Caco-2 (cell line): ENCODE data around the gene LDLRAD1. TPM values are rescaled to one million over a fixed set of nuclear protein-coding genes. Genes with fewer than 3 reads are reported as not detected.

Source experiments
- BruUV-seq: library from RNA; stranded (reverse); fragments of 400-500 nt; replicated peaks from 2 replicates; lab custom pipeline; 2021; lab: Mats Ljungman, UMichigan
- CTCF ChIA-PET: fragments of 300-600 bp; sonication (Branson Sonifier 250); formaldehyde crosslinking; loops from one replicate; lab custom pipeline; 2022; ENCODE audit warnings: antibody characterized with exemption; lab: Charles Lee
- POLR2A ChIA-PET: fragments of 300-600 bp; sonication (Branson Sonifier 250); formaldehyde crosslinking; loops from one replicate; lab custom pipeline; 2022; ENCODE audit warnings: antibody characterized with exemption; lab: Charles Lee
- DNase-seq, 2 experiments: peaks; one replicate each; pipeline versions ENCODE4 v3.0.0 to v3.0.0-alpha.2; 2020 to 2022
- H3K27me3 ChIP-seq: replicated peaks from 2 replicates; pipeline ENCODE4 v1.6.0; 2011; ENCODE audit warnings: low read length; ENCODE audit not compliant: control insufficient read depth, insufficient read depth
- H3K36me3 ChIP-seq: 2 replicates; pipeline ENCODE4 v1.5.1; 2011; ENCODE audit warnings: low read length; ENCODE audit not compliant: control insufficient read depth, insufficient read depth
- H3K4me1 ChIP-seq: fragments of 250-450 bp; sonication (Bioruptor Pico); 2 replicates; pipeline ENCODE4 v1.5.1; 2020; ENCODE audit warnings: mild to moderate bottlenecking
- H3K4me3 ChIP-seq: 2 replicates; pipeline ENCODE4 v1.5.1; 2011; ENCODE audit warnings: low read depth, mild to moderate bottlenecking, control low read depth, low read length
- H3K9me3 ChIP-seq: fragments of 250-450 bp; sonication (Bioruptor Pico); 2 replicates; pipeline ENCODE4 v1.5.1; 2020; ENCODE audit warnings: mild to moderate bottlenecking, moderate library complexity
- H3K27ac Mint-ChIP-seq: one replicate; pipeline ENCODE4 v1.8.0; 2022; ENCODE audit warnings: mixed read lengths; ENCODE audit not compliant: unreplicated experiment
- H3K27me3 Mint-ChIP-seq: one replicate; pipeline ENCODE4 v1.8.0; 2022; ENCODE audit warnings: mixed read lengths; ENCODE audit not compliant: insufficient read depth, unreplicated experiment
- H3K36me3 Mint-ChIP-seq: one replicate; pipeline ENCODE4 v1.8.0; 2022; ENCODE audit warnings: mild to moderate bottlenecking, mixed read lengths; ENCODE audit not compliant: insufficient read depth, unreplicated experiment
- H3K4me1 Mint-ChIP-seq: one replicate; pipeline ENCODE4 v1.8.0; 2022; ENCODE audit warnings: low read depth, mixed read lengths; ENCODE audit not compliant: unreplicated experiment
- H3K4me3 Mint-ChIP-seq: one replicate; pipeline ENCODE4 v1.8.0; 2022; ENCODE audit warnings: mild to moderate bottlenecking, moderate library complexity, mixed read lengths; ENCODE audit not compliant: unreplicated experiment
- H3K9me3 Mint-ChIP-seq: one replicate; pipeline ENCODE4 v1.8.0; 2022; ENCODE audit warnings: mixed read lengths; ENCODE audit not compliant: unreplicated experiment
- intact Hi-C: fragments of 100-400 bp; cut with micrococcal nuclease; formaldehyde crosslinking; loops from one replicate; pipeline ENCODE4 v1.10.0; 2022; ENCODE audit not compliant: unreplicated experiment
- total RNA-seq: library from RNA; stranded (reverse); gene quantifications from 2 replicates; pipeline ENCODE4 v1.2.3, GENCODE V29; 2022
- TF ChIP-seq, protein P1 (sequence below), 2 experiments: fragments of 200-600 bp in 1 of 2; IDR thresholded peaks; 1 replicate in 1 of 2; 2 replicates in 1 of 2; pipeline versions ENCODE4 v1.5.1 to v1.8.0; 2011 to 2022; ENCODE audit warnings: antibody characterized with exemption in 1 of 2, control low read depth in 1 of 2, inconsistent platforms in 1 of 2, low read depth in 1 of 2, low read length in 1 of 2, mild to moderate bottlenecking in 1 of 2, moderate library complexity in 1 of 2; ENCODE audit not compliant: insufficient read depth in 1 of 2, severe bottlenecking in 1 of 2, unreplicated experiment in 1 of 2

Gene LDLRAD1
- total RNA-seq, 1 experiment from 2014 or later, result not detected

DNA sequence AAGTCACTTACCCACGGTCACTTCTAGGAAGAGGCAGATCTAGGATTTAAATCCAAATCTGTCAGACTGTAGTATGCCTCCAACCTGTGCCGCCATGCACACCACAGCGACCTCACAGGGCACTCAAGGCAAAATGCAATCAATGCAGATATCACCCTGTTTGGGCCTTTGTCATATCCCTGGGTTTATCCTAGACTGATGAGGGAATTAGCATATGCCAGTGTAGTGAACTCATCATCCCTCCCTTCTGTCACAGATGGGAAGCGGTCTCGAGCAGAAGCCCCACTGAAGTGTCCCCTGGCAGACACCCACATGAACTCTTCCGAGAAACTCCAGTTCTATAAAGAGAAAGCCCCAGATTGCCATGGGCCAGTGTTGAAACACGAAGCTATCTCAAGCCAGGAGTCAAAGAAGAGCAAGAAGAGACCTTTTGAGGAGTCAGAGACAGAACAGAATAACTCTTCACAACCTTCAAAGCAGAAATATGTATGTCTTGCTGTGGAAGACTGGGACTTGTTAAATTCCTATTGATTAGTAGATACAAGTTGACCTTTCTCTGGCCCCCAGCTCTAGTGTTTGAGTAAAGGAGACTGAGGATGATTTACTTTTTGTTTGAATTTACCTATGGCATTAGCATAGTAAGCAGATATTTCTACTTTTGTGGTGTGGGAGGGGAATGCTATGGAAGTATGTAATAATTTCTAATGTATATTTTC, 50.4 kb downstream of the LDLRAD1 start:
- TF ChIP-seq, protein P1, sequence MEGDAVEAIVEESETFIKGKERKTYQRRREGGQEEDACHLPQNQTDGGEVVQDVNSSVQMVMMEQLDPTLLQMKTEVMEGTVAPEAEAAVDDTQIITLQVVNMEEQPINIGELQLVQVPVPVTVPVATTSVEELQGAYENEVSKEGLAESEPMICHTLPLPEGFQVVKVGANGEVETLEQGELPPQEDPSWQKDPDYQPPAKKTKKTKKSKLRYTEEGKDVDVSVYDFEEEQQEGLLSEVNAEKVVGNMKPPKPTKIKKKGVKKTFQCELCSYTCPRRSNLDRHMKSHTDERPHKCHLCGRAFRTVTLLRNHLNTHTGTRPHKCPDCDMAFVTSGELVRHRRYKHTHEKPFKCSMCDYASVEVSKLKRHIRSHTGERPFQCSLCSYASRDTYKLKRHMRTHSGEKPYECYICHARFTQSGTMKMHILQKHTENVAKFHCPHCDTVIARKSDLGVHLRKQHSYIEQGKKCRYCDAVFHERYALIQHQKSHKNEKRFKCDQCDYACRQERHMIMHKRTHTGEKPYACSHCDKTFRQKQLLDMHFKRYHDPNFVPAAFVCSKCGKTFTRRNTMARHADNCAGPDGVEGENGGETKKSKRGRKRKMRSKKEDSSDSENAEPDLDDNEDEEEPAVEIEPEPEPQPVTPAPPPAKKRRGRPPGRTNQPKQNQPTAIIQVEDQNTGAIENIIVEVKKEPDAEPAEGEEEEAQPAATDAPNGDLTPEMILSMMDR (IDR thresholded peaks at IDR 0.05; ENCODE audit: insufficient read depth in 1 of 2, low read depth in 1 of 2, low read length in 1 of 2, severe bottlenecking in 1 of 2, unreplicated experiment in 1 of 2), result no peak
- TSS peak; percentile 48 for BruUV-seq
- H3K4me3 Mint-ChIP-seq, result no peak overlapping the region
- Histone ChIP-seq H3K9me3 (no peaks in the 10 kb centered on the region), H3K36me3 (peaks cover 2% of the 10 kb centered on the region; the same call in 1 of the 2 replicates), H3K4me1 (peaks cover 11% of the 10 kb centered on the region), H3K27me3 (no peaks in the 10 kb centered on the region), H3K4me3 (no peak overlapping the region)
- H3K27ac Mint-ChIP-seq, result peak overlapping the region; percentile 39
- H3K4me1 Mint-ChIP-seq, result peaks cover 26% of the 10 kb centered on the region
- ChIA-PET CTCF (no interaction called here), POLR2A (no interaction called here)
- H3K27me3 Mint-ChIP-seq, result no peaks in the 10 kb centered on the region
- H3K9me3 Mint-ChIP-seq, result no peaks in the 10 kb centered on the region
- intact Hi-C loops, result no loop called here
- H3K36me3 Mint-ChIP-seq, result peaks cover 60% of the 10 kb centered on the region
- DNase-seq, result no peak

DNA sequence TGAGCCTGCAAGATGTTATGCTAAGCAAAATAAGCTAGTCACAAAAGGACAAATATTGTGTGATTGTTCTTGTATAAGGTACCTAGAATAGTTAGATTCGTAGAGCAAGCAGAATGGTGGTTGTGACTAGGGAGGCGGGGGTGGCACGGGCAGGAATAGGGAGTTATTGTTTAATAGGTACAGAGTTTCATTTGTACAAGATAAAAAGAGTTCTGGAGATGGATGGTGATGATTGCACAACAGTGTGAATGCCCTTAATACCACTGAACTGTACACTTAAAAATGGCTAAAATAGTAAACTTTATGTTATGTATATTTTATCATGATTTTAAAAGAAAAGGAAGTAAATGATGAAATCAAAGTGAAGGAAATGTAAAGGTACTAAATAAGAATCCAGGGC, 51.2 kb downstream of the LDLRAD1 start:
- Histone ChIP-seq H3K27me3 (no peaks in the 10 kb centered on the region), H3K4me1 (peaks cover 11% of the 10 kb centered on the region), H3K36me3 (peaks cover 2% of the 10 kb centered on the region; the same call in 1 of the 2 replicates), H3K4me3 (no peak overlapping the region), H3K9me3 (no peaks in the 10 kb centered on the region)
- Mint-ChIP-seq H3K4me1 (peaks cover 26% of the 10 kb centered on the region), H3K27ac (no peak overlapping the region), H3K27me3 (no peaks in the 10 kb centered on the region), H3K9me3 (no peaks in the 10 kb centered on the region), H3K36me3 (peaks cover 64% of the 10 kb centered on the region), H3K4me3 (no peak overlapping the region)
- no TSS peak for BruUV-seq
- intact Hi-C loops, result no loop called here
- ChIA-PET POLR2A (no interaction called here), CTCF (no interaction called here)
- TF ChIP-seq, protein P1 (IDR thresholded peaks at IDR 0.05; ENCODE audit: insufficient read depth in 1 of 2, low read depth in 1 of 2, low read length in 1 of 2, severe bottlenecking in 1 of 2, unreplicated experiment in 1 of 2), result no peak
- no peak for DNase-seq

GRCh38 chr1:53964109-53964508, 53.9 kb downstream of the LDLRAD1 start:
- Mint-ChIP-seq H3K36me3 (peaks cover 71% of the 10 kb centered on the region), H3K27ac (peak overlapping the region; percentile 78), H3K9me3 (no peaks in the 10 kb centered on the region), H3K4me3 (no peak overlapping the region), H3K27me3 (no peaks in the 10 kb centered on the region), H3K4me1 (peaks cover 26% of the 10 kb centered on the region)
- no peak for DNase-seq
- POLR2A ChIA-PET, result no interaction called here
- Histone ChIP-seq H3K27me3 (no peaks in the 10 kb centered on the region), H3K36me3 (peaks cover 2% of the 10 kb centered on the region; the same call in 1 of the 2 replicates), H3K4me1 (peaks cover 11% of the 10 kb centered on the region), H3K4me3 (no peak overlapping the region), H3K9me3 (no peaks in the 10 kb centered on the region)
- CTCF ChIA-PET, result no interaction called here
- intact Hi-C loops, result no loop called here
- TF ChIP-seq, protein P1 (IDR thresholded peaks at IDR 0.05; ENCODE audit: insufficient read depth in 1 of 2, low read depth in 1 of 2, low read length in 1 of 2, severe bottlenecking in 1 of 2, unreplicated experiment in 1 of 2), result no peak
- BruUV-seq, result no TSS peak
